ENCODE results near the gene DCTN5.
"Not testable (repeated sequence)": the region's sequence is repeated elsewhere in the genome, so short reads cannot be mapped to it uniquely, and the experiment has no call there.

Gene DCTN5

GRCh38 chr16:23716484-23716883 lies 75.2 kb downstream of the DCTN5 start:
- no peak for TF ChIP-seq CTCF (IDR thresholded peaks at IDR 0.05; ENCODE audit: low read depth, low read length)
- H3K4me3 ChIP-seq (ENCODE audit: low read depth, low read length), result no peak overlapping the region

GRCh38 chr16:23722613-23723240 lies 81.5 kb downstream of the DCTN5 start:
- H3K4me3 ChIP-seq (ENCODE audit: low read depth, low read length), result not testable (repeated sequence)

- H3K4me3 ChIP-seq (ENCODE audit: low read depth, low read length), result no peak overlapping the region
- TF ChIP-seq CTCF (IDR thresholded peaks at IDR 0.05; ENCODE audit: low read depth, low read length), result no peak
Measured at GRCh38 chr16:23724096-23724784, 83.0 kb downstream of the DCTN5 start.

GRCh38 chr16:23724785-23725131 lies 83.5 kb downstream of the DCTN5 start:
- no peak for TF ChIP-seq CTCF (IDR thresholded peaks at IDR 0.05; ENCODE audit: low read depth, low read length)
- H3K4me3 ChIP-seq (ENCODE audit: low read depth, low read length), result no peak overlapping the region

- no peak for TF ChIP-seq CTCF (IDR thresholded peaks at IDR 0.05; ENCODE audit: low read depth, low read length)
- no peak overlapping the region for H3K4me3 ChIP-seq (ENCODE audit: low read depth, low read length)
Measured at GRCh38 chr16:23726710-23727109, 85.4 kb downstream of the DCTN5 start.
